Activated CD4-positive, CD25-positive, alpha-beta regulatory T cell treated with anti-CD3 and anti-CD28 coated beads, Interleukin-2, amount 50 U/mL, for 72 hours (primary cell): ENCODE measurements around the gene FOXO4.

ENCODE experiments used
- DNase-seq: peaks from one replicate; pipeline ENCODE4 v3.0.0; 2021

FOXO4 gene

GRCh38 chrX:71147496-71148277 lies 52.0 kb downstream of the FOXO4 start:
- DNase-seq = no peak

- no peak for DNase-seq
These were observed 52.6 kb downstream of the FOXO4 start for GRCh38 chrX:71148278-71148663.

DNA sequence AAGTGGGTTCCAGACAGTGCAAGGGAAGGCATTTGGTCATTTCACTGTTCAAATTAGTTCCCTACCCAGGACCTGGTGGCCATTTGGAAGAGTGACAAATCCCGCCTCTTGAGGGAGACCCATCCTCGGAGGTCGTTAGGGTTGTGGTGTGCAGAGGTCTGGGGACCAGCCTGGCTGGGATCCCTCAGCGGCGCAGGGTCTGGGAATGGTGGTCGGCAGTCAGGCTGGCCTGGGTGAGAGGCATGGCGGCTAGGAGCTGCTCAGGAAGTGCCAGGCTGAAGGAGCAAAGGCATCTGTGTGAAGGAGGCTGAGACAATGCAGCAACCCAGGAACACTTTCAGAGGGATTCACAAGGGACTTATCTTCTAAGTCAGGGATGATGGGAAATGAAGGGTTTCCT lies 55.7 kb downstream of the FOXO4 start:
- no peak for DNase-seq
